Measurements from ENCODE around the gene EFTUD2.
A peak's percentile ranks its signal among the peaks of the same experiment; 100 is the strongest.

EFTUD2 gene

DNA sequence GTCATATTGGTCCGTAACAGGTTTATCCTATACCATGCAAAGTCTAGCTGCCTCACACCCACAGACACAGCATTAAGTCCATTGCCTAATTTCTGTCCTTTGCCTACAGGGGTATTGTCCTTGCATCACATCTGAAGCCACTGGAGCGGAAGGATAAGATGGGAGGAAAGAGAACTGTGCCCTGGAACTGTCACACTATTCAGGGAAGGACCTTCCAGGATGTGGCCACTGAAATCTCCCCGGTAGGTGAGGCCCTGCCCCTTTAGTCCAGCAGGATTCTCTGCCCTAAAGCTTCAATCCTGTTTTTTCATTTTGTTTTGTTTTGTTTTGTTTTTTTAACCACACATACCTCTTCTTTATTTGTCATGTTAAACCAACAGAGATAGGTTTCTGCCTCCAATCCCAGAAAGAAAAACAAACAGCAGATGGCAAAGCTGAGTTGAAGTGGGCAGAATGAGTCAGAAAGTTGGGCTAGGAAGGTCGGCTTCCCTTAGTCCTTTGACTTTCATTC, 2.2 kb upstream of the EFTUD2 start:
- no peak for TF ChIP-seq REST (IDR thresholded peaks at IDR 0.05; ENCODE audit: low read depth)
- no peak for TF ChIP-seq CREB1 (IDR thresholded peaks at IDR 0.05; ENCODE audit: low read depth)
- no peak for TF ChIP-seq FOXM1 (IDR thresholded peaks at IDR 0.05; ENCODE audit: borderline replicate concordance, low read depth)
- TF ChIP-seq ZBTB7A (IDR thresholded peaks at IDR 0.05; ENCODE audit: low read depth): no peak
- TF ChIP-seq, protein P1, sequence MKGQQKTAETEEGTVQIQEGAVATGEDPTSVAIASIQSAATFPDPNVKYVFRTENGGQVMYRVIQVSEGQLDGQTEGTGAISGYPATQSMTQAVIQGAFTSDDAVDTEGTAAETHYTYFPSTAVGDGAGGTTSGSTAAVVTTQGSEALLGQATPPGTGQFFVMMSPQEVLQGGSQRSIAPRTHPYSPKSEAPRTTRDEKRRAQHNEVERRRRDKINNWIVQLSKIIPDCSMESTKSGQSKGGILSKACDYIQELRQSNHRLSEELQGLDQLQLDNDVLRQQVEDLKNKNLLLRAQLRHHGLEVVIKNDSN (IDR thresholded peaks at IDR 0.05): no peak
- no peak for TF ChIP-seq EGR1 (IDR thresholded peaks at IDR 0.05)
- no peak for TF ChIP-seq RAD21 (IDR thresholded peaks at IDR 0.05; ENCODE audit: low read depth)
- TF ChIP-seq TCF12 (IDR thresholded peaks at IDR 0.05; ENCODE audit: low read depth): no peak
- no peak for TF ChIP-seq YY1 (IDR thresholded peaks at IDR 0.05; ENCODE audit: low read depth)
- no peak for TF ChIP-seq NFIC (IDR thresholded peaks at IDR 0.05)
- no peak for TF ChIP-seq TEAD4 (IDR thresholded peaks at IDR 0.05)
- no peak for TF ChIP-seq EP300 (IDR thresholded peaks at IDR 0.05; ENCODE audit: borderline replicate concordance)
- TF ChIP-seq CEBPB (IDR thresholded peaks at IDR 0.05): no peak
- TF ChIP-seq MAX (IDR thresholded peaks at IDR 0.05): no peak
- TF ChIP-seq TAF1 (IDR thresholded peaks at IDR 0.05; ENCODE audit: low read depth): no peak

DNA sequence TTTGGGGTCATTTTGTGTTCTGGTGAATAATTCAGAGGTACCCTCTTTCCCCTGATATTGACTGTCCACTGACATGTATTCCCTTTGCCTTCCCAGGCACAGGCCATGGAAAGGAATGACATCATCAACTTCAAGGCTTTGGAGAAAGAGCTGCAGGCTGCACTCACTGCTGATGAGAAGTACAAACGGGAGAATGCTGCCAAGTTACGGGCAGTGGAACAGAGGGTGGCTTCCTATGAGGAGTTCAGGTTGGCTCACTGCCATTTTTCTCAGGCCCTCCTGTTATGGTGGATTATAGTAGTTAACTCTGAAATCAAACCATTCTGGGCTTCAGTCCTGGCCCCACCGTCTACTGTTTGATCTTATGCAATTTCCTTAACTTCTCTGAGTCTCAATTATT, 1.6 kb upstream of the EFTUD2 start:
- TF ChIP-seq EGR1 (IDR thresholded peaks at IDR 0.05) (no peak), NFIC (IDR thresholded peaks at IDR 0.05) (peak; percentile 25; the same call in 1 of the 2 replicates)

- TF ChIP-seq EGR1 (IDR thresholded peaks at IDR 0.05) (no peak), YY1 (IDR thresholded peaks at IDR 0.05; ENCODE audit: low read depth) (no peak), TEAD4 (IDR thresholded peaks at IDR 0.05) (no peak), RAD21 (IDR thresholded peaks at IDR 0.05; ENCODE audit: low read depth) (no peak), EP300 (IDR thresholded peaks at IDR 0.05; ENCODE audit: borderline replicate concordance) (no peak), CREB1 (IDR thresholded peaks at IDR 0.05; ENCODE audit: low read depth) (no peak)
- TF ChIP-seq, protein P1 (IDR thresholded peaks at IDR 0.05): no peak
Measured at GRCh38 chr17:44898768-44899073, 524 bp downstream of the EFTUD2 start.

GRCh38 chr17:44894642-44895041, 4.6 kb downstream of the EFTUD2 start:
- TF ChIP-seq, protein P1 (IDR thresholded peaks at IDR 0.05): no peak
- TF ChIP-seq CREB1 (IDR thresholded peaks at IDR 0.05; ENCODE audit: low read depth): no peak
- TF ChIP-seq TAF1 (IDR thresholded peaks at IDR 0.05; ENCODE audit: low read depth): no peak
- TF ChIP-seq ZBTB7A (IDR thresholded peaks at IDR 0.05; ENCODE audit: low read depth): no peak
- no peak for TF ChIP-seq RAD21 (IDR thresholded peaks at IDR 0.05; ENCODE audit: low read depth)
- no peak for TF ChIP-seq EP300 (IDR thresholded peaks at IDR 0.05; ENCODE audit: borderline replicate concordance)
- no peak for TF ChIP-seq EGR1 (IDR thresholded peaks at IDR 0.05)
- no peak for TF ChIP-seq NFIC (IDR thresholded peaks at IDR 0.05)
- no peak for TF ChIP-seq TCF12 (IDR thresholded peaks at IDR 0.05; ENCODE audit: low read depth)
- TF ChIP-seq YY1 (IDR thresholded peaks at IDR 0.05; ENCODE audit: low read depth): no peak
- no peak for TF ChIP-seq CEBPB (IDR thresholded peaks at IDR 0.05)
- TF ChIP-seq REST (IDR thresholded peaks at IDR 0.05; ENCODE audit: low read depth): no peak
- TF ChIP-seq FOXM1 (IDR thresholded peaks at IDR 0.05; ENCODE audit: borderline replicate concordance, low read depth): no peak
- TF ChIP-seq MAX (IDR thresholded peaks at IDR 0.05): no peak
- no peak for TF ChIP-seq TEAD4 (IDR thresholded peaks at IDR 0.05)

DNA sequence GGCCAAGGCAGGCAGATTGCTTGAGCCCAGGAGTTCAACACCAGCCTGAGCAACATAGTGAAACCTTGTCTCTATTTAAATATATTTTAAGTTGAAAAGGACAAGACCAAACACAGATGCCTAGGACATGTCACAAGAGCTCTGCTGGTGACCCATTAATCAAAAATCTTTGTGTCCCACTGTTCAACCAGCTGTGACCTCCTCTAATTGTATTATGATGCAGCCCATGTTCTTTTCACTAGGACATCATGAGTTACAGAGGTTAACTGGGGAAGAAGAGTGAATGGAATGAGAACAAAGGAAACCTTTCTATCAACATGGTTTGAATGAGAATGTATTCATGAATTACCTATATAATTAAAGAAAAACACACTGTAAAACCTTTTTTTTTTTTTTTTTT, 7.0 kb downstream of the EFTUD2 start:
- TF ChIP-seq NFIC (IDR thresholded peaks at IDR 0.05): no peak
- TF ChIP-seq ZBTB7A (IDR thresholded peaks at IDR 0.05; ENCODE audit: low read depth): no peak
- TF ChIP-seq MAX (IDR thresholded peaks at IDR 0.05): no peak
- TF ChIP-seq RAD21 (IDR thresholded peaks at IDR 0.05; ENCODE audit: low read depth): no peak
- no peak for TF ChIP-seq FOXM1 (IDR thresholded peaks at IDR 0.05; ENCODE audit: borderline replicate concordance, low read depth)
- TF ChIP-seq, protein P1 (IDR thresholded peaks at IDR 0.05): no peak
- no peak for TF ChIP-seq EGR1 (IDR thresholded peaks at IDR 0.05)
- no peak for TF ChIP-seq REST (IDR thresholded peaks at IDR 0.05; ENCODE audit: low read depth)
- TF ChIP-seq EP300 (IDR thresholded peaks at IDR 0.05; ENCODE audit: borderline replicate concordance): no peak
- TF ChIP-seq TAF1 (IDR thresholded peaks at IDR 0.05; ENCODE audit: low read depth): no peak
- TF ChIP-seq YY1 (IDR thresholded peaks at IDR 0.05; ENCODE audit: low read depth): no peak

All from Ishikawa (cell line).